Measurements from ENCODE around the gene VAT1L. TPM values are rescaled to one million over a fixed set of nuclear protein-coding genes. Genes with fewer than 3 reads are reported as not detected.

VAT1L gene
- total and polyA plus RNA-seq, 10 of the 15 experiments (the other 5 are each of a cell fraction or from before 2014, with no cell fraction given), result 0.06 to 0.18 (median 0.10) TPM; not detected in 5

DNA sequence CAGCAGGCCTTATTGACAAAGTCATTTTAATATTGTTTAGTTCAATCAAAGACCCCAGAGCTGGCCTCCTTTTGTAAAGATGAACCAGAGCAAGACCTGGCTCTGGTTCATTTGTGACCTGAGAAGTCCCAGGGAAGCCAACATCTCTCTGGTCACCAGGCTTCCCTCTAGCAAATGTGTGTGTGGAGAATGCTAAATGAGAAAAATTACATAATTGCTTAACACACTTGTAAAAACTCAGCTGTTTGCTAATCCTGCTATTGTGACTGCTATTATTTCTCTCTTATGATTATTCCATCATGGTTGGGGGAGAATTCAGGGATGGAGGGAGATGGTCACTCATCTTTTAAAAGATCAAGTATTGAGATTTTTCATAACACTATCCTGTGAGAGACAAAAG is 139.7 kb downstream of the VAT1L start:
- Histone ChIP-seq H3K27ac (ENCODE audit: control insufficient read depth, insufficient read depth) (no peak overlapping the region), H3K4me2 (ENCODE audit: control insufficient read depth, insufficient read depth) (no peak overlapping the region), H3K4me3 (no peak overlapping the region), H3K27me3 (replicated peaks in 1 of 2; ENCODE audit: control insufficient read depth in 2 of 2, insufficient read depth in 2 of 2, low read length in 1 of 2) (no peaks in the 10 kb centered on the region; a peak in 1 of 4 replicates), H4K20me1 (ENCODE audit: control insufficient read depth, insufficient read depth) (no peaks in the 10 kb centered on the region), H3K36me3 (ENCODE audit: control insufficient read depth in 2 of 2, insufficient read depth in 2 of 2, low read length in 1 of 2) (no peaks in the 10 kb centered on the region), H3K9me3 (replicated peaks; ENCODE audit: control insufficient read depth, insufficient read depth, low read length) (no peaks in the 10 kb centered on the region), H3K79me2 (ENCODE audit: control insufficient read depth, insufficient read depth, low read length) (no peaks in the 10 kb centered on the region), H3K4me1 (ENCODE audit: control insufficient read depth, insufficient read depth, low read length) (no peaks in the 10 kb centered on the region), H3K9ac (ENCODE audit: control insufficient read depth, insufficient read depth, low read length) (no peak overlapping the region), H2AFZ (ENCODE audit: control insufficient read depth, low read depth, low read length) (no peak overlapping the region)
- TF ChIP-seq CEBPB (IDR thresholded peaks at IDR 0.05; ENCODE audit: borderline replicate concordance in 1 of 2, low read depth in 2 of 2, low read length in 2 of 2) (no peak), BHLHE40 (IDR thresholded peaks at IDR 0.05; ENCODE audit: borderline replicate concordance in 1 of 2, low read depth in 2 of 2, low read length in 1 of 2) (no peak), SRF (IDR thresholded peaks at IDR 0.05; ENCODE audit: low read depth in 2 of 2, low read length in 2 of 2) (no peak), NFXL1 (IDR thresholded peaks at IDR 0.05; ENCODE audit: borderline replicate concordance) (no peak), BACH1 (IDR thresholded peaks at IDR 0.05; ENCODE audit: borderline replicate concordance) (no peak), ZNF24 (IDR thresholded peaks at IDR 0.05) (no peak), MYC (IDR thresholded peaks at IDR 0.05; ENCODE audit: insufficient read depth, insufficient read length, insufficient replicate concordance, low read length, severe bottlenecking) (no peak), NR2C2 (IDR thresholded peaks at IDR 0.05; ENCODE audit: borderline replicate concordance, control insufficient read depth, insufficient read length, low read depth) (no peak), NFYA (IDR thresholded peaks at IDR 0.05; ENCODE audit: borderline replicate concordance, low read depth, low read length) (no peak), SIX5 (IDR thresholded peaks at IDR 0.05; ENCODE audit: low read depth, low read length, severe bottlenecking) (no peak), YY1 (IDR thresholded peaks at IDR 0.05; ENCODE audit: low read depth, low read length) (no peak), EGR1 (IDR thresholded peaks at IDR 0.05; ENCODE audit: borderline replicate concordance in 1 of 2, low read depth in 2 of 2, low read length in 2 of 2) (no peak)
- TF ChIP-seq, protein P1, sequence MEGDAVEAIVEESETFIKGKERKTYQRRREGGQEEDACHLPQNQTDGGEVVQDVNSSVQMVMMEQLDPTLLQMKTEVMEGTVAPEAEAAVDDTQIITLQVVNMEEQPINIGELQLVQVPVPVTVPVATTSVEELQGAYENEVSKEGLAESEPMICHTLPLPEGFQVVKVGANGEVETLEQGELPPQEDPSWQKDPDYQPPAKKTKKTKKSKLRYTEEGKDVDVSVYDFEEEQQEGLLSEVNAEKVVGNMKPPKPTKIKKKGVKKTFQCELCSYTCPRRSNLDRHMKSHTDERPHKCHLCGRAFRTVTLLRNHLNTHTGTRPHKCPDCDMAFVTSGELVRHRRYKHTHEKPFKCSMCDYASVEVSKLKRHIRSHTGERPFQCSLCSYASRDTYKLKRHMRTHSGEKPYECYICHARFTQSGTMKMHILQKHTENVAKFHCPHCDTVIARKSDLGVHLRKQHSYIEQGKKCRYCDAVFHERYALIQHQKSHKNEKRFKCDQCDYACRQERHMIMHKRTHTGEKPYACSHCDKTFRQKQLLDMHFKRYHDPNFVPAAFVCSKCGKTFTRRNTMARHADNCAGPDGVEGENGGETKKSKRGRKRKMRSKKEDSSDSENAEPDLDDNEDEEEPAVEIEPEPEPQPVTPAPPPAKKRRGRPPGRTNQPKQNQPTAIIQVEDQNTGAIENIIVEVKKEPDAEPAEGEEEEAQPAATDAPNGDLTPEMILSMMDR (IDR thresholded peaks at IDR 0.05 in 2 of 3, conservative IDR thresholded peaks at IDR 0.05 in 1 of 3; ENCODE audit: control insufficient read depth in 2 of 3, extremely low read depth in 1 of 3, insufficient read depth in 1 of 3, low read depth in 3 of 3, low read length in 3 of 3), result no peak
- in situ Hi-C loops (cut with MboI), result no loop called here
- no TSS peak for BruUV-seq (replicated peaks)
- intact Hi-C loops (cut with micrococcal nuclease; ENCODE audit: unreplicated experiment), result no loop called here
- FAIRE-seq (no peak), ATAC-seq (no peak), DNase-seq (ENCODE audit: low read depth, low spot score) (no peak)
- CTCF ChIA-PET, result interaction anchor here (1.6 kb wide), 1 partner anchor 75 kb away, joined by 4 read pairs; no protein-coding TSS in a partner anchor
- SMC1A ChIA-PET (ENCODE audit: uncharacterized antibody, unreplicated experiment), result interaction anchor here (0.9 kb wide), 1 partner anchor 16 kb away, joined by 3 read pairs; no protein-coding TSS in a partner anchor
- RAD21 ChIA-PET (ENCODE audit: unreplicated experiment), result no interaction called here
- POLR2A ChIA-PET, result no interaction called here
